NOMO-1 treated with dmso at 0.1 percent for 144 hours (cell line): ENCODE measurements around the gene DLX3.

Experiments used
- DNase-seq: peaks from one replicate; lab custom pipeline; 2025; ENCODE audit not compliant: unreplicated experiment; lab: John Stamatoyannopoulos, UW

The DLX3 gene

DNA sequence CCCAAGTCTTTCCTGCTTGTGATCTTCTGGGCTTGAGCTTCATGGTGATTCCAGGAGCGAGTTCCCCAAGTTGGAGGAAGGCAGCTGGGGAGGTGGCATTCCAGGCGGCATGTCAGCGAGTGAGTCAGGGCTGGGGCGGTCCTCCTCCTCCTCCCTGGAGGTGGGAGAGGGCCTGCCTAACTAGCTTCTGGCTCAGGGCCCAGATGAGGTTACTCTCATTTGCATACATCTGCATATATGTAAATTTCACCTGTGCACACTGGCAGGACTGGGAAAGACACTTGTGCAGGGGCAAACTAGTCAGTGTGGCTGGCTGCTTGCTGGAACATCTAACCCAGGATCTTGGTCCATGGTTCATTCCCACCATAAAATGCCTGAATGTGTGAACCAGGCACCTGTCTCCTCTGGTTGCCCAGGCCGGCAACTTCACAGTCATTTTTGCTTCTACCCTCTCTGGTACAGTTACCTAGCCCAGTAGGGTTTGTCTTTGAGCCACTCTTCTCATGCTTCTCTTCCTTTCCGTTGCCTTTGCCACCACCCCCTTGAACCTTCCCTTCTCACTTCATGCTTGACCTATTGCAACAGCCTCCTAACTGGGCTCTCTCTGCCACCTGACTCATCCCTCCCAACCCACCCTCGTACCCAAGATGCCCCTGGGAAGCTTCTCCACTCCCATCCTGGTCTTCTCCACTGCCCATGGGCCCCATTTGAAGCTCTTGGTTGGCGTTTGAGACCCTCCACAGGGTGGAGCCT lies 35.7 kb downstream of the DLX3 start:
- DNase-seq: no peak

DNA sequence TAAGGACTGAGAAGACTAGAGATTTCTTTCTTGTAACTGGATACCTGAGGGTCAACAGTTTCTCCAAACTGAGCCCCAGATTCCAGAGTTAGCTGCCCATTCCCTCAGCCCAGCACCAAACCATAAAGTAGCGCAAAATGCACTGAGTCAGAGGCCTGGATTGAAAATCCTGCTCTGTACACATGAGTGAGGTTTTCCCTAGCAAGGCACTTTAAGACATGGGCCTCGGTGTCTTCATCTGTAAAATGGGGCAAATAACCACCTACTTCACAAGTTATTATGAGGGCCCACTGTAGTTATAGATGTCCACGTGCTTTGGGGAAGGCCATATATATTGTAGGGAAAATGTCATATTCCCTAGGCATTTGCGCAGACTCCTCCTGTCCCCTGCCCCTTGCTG lies 36.3 kb downstream of the DLX3 start:
- no peak for DNase-seq

DNA sequence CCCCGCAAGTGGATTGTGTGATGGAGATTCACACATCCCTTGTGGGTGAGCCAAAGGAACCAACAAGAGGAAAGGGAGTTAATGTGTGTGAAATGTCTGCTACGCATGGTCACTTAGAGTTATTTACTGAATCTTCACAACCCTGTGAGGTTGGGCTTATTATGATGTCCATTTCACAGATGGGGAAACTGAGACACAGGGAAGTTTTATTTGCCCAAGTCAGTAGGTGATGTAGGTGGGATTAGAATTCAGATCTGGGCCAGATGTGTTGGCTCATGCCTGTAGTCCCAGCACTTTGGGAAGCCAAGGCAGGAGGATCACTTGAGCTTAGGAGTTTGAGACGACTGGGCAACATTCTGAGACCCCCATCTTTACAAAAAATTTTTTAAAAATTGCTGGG lies 37.7 kb downstream of the DLX3 start:
- no peak for DNase-seq

DNA sequence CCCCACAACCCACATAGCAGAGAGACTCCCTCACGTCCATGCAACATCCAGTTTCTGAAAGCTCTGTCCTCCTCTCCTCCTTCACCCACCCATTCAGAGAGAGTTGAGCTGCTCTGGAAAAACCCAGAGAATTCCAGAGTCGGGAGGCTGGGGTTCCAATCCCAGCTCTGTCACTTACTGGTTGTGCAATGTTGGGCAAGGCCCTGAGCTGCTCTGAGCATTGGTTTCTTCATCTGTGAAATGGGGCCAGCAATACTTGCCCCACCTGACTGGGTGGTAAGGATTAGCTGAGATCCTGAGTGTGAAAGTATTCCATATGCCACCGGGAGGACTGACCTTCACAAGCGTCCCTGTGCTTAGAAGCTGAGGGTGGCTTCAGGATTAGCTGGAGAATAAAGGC lies 38.2 kb downstream of the DLX3 start:
- no peak for DNase-seq

DNA sequence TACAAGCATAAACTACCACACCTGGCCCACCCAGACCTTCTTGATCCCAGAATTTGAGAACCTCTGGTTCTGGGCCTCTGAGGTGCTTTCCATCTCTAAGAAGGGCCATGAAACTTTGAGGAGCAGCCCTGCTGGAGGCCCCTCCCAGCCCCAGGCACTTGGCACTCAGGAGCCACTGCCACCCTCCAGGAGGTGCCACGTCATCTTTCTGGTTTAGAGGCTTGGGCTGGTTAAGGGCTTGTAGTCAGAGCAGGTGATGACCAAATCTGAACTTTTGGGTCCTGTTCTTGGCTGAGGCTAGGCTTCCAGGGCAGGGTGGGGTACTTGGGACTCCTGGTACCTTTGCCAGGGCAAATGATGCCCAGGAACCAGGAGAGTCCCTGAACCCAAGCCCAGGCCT lies 39.9 kb downstream of the DLX3 start:
- no peak for DNase-seq

DNA sequence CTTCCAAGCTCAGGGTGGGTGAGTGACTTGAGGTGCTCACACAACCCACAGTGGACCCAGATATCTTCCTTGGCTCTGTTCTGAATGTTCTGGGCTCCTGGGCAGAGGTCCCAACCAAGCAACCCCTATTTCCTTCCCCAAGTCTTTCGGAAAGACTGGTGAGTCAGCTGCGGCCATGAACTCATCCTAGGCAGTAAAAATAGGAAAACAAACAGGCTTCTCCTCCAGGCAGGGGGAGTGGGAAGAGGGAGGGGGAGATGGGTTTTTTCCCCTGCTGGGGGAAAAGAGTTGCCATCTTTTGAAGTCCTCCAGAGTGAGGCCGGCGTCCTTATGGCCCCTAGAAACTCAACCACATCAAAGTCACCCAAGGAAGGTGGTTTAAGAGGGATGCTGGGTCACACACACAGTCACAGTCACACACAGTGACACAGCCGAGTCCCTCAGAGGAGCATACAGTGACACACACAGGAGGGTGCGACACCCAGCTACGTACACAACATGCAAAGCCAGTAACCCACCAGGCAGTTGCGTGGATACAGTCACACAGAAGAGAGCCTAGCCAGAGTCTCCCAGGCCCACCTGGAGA lies 42.0 kb downstream of the DLX3 start:
- no peak for DNase-seq

DNA sequence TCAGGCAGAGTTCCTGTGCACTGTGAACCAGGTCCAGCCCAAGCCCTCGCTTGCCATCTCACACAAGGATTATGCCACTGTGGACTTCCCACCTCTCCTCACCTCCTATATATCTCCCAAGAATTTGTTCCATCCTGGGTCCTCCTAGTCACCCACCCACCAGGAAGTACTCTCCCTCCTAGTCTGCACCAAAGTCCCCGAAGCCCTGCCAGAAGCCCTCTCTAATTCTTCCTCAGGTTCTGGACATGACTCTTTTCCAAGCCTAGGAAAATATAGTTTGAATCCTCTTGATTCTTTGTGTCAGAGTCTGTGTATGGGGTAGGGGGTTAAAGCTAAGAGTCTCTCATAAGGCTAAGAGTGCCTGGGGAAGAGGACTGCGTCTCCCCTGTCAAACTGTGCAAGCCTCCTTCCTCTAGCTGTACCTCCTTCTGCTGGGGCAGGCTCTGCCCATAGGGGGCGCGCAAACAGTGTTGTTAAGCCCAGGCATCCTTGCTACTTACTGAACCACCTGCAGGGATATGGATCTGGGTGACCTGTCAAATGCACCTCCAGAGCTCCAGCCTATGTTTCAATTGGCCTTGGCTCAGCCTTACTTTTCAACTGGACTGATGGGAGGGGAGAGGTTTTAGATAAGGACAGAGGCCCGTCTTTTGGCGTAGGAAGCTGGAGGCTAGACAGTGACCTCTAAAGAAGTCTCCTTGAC lies 42.7 kb downstream of the DLX3 start:
- DNase-seq: peak; percentile 43

DNA sequence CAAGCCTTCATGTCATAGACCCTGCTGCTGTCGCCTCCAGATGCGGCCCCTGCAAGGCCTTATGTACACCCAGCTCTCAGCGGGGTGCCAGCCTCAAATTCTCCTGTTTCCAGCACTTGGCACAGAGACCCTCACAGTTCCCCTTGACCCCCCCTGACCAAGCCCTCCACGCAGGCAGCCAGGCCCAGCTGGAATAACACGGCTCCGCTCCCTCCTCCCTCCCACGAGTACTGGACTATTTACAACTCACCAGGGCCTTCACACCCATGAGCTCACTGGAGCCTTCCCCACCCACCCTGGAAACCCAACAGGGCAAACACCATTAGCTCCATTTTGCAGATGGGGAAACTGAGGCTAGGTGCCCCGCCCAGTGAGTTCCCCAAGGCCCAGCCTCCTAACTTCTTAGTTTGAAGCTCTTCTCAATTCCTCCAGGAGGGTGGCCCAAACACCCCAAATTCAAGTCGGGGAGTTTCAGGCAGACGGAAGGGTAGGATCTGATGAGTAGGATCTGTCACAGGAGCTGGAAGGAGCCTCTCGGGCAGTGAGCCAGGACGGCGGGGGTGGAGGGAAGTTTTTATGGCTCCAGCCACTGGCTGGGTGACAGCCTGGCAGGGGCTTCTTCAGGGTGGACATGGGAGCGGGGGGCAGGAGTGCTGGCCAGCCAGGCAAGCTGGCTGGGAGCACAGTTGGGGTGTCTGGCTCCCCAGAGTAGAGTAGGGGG lies 43.5 kb downstream of the DLX3 start:
- no peak for DNase-seq

DNA sequence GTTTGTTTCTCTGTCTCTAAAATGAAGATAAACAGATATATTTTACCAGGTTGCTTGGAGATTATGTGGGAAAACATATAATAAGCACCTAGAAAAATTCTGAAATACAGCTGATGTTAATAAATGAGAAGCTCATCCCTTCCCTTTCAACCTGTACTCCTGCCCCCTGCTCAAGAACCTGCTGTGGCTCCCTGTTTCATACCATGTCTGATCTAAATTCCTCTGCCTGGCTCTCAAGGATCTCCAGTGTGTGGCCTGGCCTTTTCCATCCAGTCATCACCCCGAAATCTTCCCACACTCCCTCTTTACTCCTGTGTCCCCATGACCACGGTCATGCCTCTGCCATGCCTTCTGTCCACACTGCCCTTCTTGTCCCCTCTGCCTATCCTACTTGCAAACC lies 45.4 kb downstream of the DLX3 start:
- DNase-seq: no peak

DNA sequence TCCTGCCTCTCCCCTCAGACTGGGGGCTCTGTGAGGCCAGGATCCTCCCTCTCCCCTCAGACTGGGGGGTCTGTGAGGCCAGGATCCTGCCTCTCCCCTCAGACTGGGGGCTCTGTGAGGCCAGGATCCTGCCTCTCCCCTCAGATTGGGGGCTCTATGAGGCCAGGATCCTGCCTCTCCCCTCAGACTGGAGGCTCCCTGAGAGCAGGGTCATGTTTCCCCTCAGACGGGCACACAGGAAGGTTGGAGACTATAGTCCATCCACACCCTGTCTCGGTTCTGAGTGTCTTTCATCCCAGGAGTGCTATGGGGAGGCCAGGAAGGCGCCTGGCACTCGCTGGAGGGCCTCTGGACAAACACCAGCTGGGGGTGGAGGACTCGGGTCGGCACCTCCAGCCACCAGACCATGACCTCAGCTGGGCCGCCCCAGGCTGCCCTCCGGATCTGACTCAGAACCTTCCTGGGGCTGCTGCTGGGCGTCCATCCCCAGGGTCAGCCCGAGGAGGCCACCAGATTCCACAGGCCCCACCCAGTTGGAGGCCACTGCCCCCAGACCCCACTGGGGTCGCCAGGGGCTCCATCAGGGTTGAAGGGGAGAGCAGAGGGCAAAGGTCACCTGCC lies 48.0 kb downstream of the DLX3 start:
- DNase-seq: no peak

DNA sequence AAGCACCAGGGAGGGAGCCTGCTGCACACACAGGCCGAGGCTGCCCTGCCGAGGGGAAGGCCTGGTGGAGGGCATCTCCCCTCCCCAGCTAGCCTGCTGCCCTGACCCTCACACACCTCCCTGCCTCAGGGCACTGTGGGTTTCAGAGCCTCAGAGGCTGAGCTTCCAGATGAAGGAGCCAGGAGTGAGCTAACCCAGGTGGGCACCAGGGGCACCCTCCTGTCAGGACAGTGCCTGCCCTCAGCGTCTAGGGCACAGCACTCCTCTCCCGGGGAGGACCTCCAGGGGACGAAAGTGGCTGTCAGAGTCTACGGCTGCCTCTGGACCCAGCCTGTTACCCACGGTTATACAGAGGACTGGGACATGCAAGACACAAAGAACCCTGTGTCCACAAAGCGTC lies 48.8 kb downstream of the DLX3 start:
- no peak for DNase-seq

DNA sequence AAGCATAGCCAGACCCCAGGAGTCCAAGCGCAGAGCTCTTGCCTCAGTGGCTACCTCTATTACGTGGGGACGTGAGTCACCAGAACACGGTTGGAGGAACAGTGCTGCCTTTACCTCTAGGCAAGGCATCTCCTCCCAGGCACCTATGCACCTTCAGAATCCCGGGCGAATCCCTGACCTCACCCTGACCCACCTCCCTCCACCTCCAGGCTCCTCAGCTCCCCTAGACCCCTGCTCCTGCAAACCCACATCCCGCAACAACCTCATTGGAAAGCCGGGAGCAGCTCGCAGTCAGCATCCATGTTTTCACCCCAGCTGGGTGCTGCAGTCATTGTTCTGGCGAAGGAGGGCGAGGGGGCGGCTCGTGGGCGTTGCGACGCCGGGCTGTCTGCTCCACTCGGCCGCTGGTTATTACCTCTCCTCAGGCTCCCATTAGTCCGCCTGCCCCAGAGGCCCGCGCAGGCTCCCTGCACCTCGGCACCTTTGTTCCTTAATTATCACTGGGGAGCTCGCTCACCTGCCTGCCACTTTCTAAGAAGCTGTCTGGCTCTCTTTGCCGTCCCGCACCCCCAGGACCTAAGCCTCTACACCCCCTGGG lies 50.7 kb downstream of the DLX3 start:
- DNase-seq: no peak

DNA sequence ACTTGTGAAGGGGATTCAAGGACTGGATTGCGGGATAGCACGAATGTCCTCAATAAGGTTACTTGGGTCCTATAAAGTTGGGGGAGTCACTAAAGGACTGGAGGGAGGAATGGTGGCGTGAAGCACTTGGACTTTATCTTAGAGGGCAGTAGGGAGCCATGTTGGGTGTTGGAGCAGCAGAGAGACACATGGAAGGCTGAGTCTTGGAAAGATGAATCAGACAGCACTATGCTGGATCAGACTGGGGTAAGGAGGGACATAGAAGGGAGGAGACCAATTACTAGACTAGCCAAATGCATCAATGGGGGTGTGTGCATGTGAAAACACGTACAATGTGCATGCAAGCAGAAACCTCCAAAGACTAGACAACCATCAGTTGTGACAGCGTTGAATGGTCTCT lies 52.1 kb downstream of the DLX3 start:
- DNase-seq: no peak

DNA sequence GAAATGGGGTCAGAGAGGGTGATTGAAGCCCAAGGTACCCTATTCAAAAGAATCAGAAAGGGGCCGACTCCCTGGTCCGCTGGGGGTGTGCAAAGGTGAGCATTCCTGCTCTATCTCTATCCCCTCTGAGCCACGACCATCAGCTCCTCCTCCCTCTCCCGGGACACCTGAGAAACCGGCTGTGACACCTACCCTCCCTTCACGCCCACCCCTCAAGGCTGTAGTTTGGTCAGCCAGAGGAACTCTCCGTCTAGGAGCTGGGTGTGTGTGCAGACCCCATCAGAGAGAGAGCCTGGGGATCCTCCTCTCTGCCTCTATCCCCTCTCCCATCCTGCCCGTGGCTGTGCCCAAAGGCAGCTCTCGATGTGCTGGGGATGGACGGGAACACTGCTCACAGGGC lies 53.6 kb downstream of the DLX3 start:
- DNase-seq: no peak
